Pancreas (tissue), 10 donors: ENCODE results near the gene ST3GAL5. TPM values are rescaled to one million over a fixed set of nuclear protein-coding genes. Genes with fewer than 3 reads are reported as not detected.

Source experiments
- ATAC-seq, 4 donors: fragments of 200-7000 bp; cut with Tn5 transposase; one replicate each; pipeline versions ENCODE4 v1.8.0 to v1.9.1; 2020; ENCODE audit warnings: mild to moderate bottlenecking in 4 of 4, moderate library complexity in 4 of 4
- DNase-seq, 6 donors: peaks; one replicate each; pipeline ENCODE4 v3.0.0-alpha.2; 2020
- FAIRE-seq: peaks from 2 replicates; lab custom pipeline; 2012; peaks lifted over from hg19 to GRCh38; lab: Jason Lieb, UNC
- H3K27ac ChIP-seq, 4 donors: fragments of 200-600 bp; sonication (generic); 1 replicate in 3 of 4; 2 replicates in 1 of 4; pipeline versions ENCODE4 v1.5.0 to v1.8.0; 2020
- H3K27me3 ChIP-seq, 4 donors: fragments of 200-600 bp; one replicate each; pipeline ENCODE4 v1.8.0; 2021
- H3K36me3 ChIP-seq, 3 donors: fragments of 200-600 bp; sonication (generic) in 1 of 3; one replicate each; pipeline versions ENCODE4 v1.5.0 to v1.8.0; 2020 to 2021
- H3K4me1 ChIP-seq, 3 donors: fragments of 200-600 bp; one replicate each; pipeline ENCODE4 v1.8.0; 2021
- H3K4me3 ChIP-seq, 4 donors: fragments of 200-600 bp; sonication (generic) in 2 of 4; one replicate each; pipeline versions ENCODE4 v1.5.0 to v1.8.0; 2020 to 2021
- H3K9me3 ChIP-seq, 4 donors: fragments of 200-600 bp; one replicate each; pipeline ENCODE4 v1.8.0; 2021
- CTCF ChIP-seq, 4 donors: fragments of 200-600 bp; sonication (generic) in 3 of 4; IDR thresholded peaks; one replicate each; pipeline versions ENCODE4 v1.5.0 to v1.8.0; 2021; ENCODE audit warnings: antibody characterized with exemption in 4 of 4
- WGBS, 2 donors: extraction: QIAGEN DNeasy Blood & Tissue Kit; methylation state at CpG; one replicate each; pipeline ENCODE4 v1.1.7; 2013; 5-methylcytosine and 5-hydroxymethylcytosine counted together
- intact Hi-C, 3 donors: fragments of 100-400 bp; cut with DNase I; formaldehyde crosslinking; loops; one replicate each; pipeline versions ENCODE4 v1.11.1 to v1.14.2; 2022
- polyA plus RNA-seq, 2 donors: library from polyadenylated mRNA; stranded (reverse); fragments of 200-250 nt; gene quantifications; one replicate each; pipeline ENCODE4 v1.2.3, GENCODE V29; 2013
- total RNA-seq, 6 donors: library from RNA; stranded (reverse); fragmentation: NEBNext Ultra II Directional in 4 of 6; extraction: Animal tissue kit (Norgen Biotek cat#: 25700) in 4 of 6; gene quantifications; one replicate each; pipeline versions ENCODE4 v1.2.1 to v1.2.4, GENCODE V29; 2021 to 2023
- donor health status: healthy with polysubstance abuse.
- donor health status: DM: no; HTN: no; CAD: no; lungs with moderate emphysema.
- donor health status: DM: no; HTN: no; CAD: no.
- donor health status: control.
- donor health status: control.
- donor health status: Bipolar disorder and iron deficiency.
- donor health status: DM: yes; HTN: yes; CAD: no.
- donor health status: DM: no; HTN: no; CAD: no.
- donor health status: DM: no; HTN: no; CAD: no.
- donor health status: DM: yes; HTN: yes; CAD: no.

The ST3GAL5 gene
- total and polyA plus RNA-seq, 8 donors = 4.4 to 14.5 (median 6.9) TPM

DNA sequence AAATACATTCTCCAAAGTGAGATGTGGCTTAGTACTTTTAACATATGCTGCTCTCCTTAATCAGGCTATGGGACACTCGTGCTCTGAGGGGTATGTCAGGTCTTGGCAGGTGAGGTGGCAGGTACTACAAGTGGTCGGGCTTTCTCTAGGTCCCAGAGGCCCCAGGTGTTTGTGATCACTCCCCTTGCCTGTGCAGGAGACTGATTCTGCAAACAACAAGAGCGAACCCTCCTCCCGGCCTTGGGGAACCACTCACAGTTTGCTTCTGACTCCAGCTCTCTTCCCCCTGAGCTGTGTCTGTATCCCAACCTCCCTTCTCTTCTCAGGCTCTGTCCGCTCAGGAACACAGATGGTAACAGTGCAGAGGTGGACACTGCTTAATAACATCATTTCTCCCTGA, 86.9 kb downstream of the ST3GAL5 start:
- no peaks in the 10 kb centered on the region for H3K27me3 ChIP-seq
- FAIRE-seq = no peak
- no peaks in the 10 kb centered on the region for H3K4me1 ChIP-seq
- H3K4me3 ChIP-seq = no peak overlapping the region
- no peak for DNase-seq
- WGBS, 2 donors = 85 to 90% methylated on average over 5 of the region's 5 CpGs
- TF ChIP-seq CTCF (IDR thresholded peaks at IDR 0.05) = no peak
- H3K9me3 ChIP-seq = no peaks in the 10 kb centered on the region
- intact Hi-C loops = loop anchor here in 1 of 3 donors (10.0 kb wide), 1 partner anchor 47 kb away; the partner anchor contains the start of gene ATOH8
- ATAC-seq = no peak
- H3K36me3 ChIP-seq = no peaks in the 10 kb centered on the region
- no peak overlapping the region for H3K27ac ChIP-seq

DNA sequence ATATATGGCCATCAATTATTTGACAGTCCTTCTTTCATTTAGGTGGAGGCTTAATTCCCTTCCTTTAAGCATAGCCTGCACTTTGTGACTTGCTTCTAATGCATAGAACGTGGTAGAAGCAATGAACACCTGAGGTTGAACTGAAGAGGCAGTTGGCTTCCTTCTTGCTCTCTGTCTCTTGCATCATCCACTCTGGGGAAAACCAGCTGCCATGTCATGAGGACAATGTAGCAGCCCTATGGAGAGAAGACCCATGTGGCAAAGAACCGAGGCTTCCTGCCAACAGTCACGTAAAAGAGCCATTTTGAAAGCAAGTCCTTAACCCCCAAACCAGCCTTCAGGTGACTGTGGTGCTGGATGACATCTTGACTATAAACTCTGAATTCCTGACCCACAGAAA, 88.2 kb downstream of the ST3GAL5 start:
- ATAC-seq (no peak), FAIRE-seq (no peak), DNase-seq (no peak)
- Histone ChIP-seq H3K4me1 (no peaks in the 10 kb centered on the region), H3K9me3 (no peaks in the 10 kb centered on the region), H3K27me3 (no peaks in the 10 kb centered on the region), H3K27ac (no peak overlapping the region), H3K4me3 (no peak overlapping the region), H3K36me3 (no peaks in the 10 kb centered on the region)
- TF ChIP-seq CTCF (IDR thresholded peaks at IDR 0.05) = no peak
- intact Hi-C loops = loop anchor here in 1 of 3 donors (10.0 kb wide), 1 partner anchor 46 kb away; the partner anchor contains the start of gene ATOH8
- WGBS, 2 donors = 93 to 94% methylated on average over 3 of the region's 3 CpGs

DNA sequence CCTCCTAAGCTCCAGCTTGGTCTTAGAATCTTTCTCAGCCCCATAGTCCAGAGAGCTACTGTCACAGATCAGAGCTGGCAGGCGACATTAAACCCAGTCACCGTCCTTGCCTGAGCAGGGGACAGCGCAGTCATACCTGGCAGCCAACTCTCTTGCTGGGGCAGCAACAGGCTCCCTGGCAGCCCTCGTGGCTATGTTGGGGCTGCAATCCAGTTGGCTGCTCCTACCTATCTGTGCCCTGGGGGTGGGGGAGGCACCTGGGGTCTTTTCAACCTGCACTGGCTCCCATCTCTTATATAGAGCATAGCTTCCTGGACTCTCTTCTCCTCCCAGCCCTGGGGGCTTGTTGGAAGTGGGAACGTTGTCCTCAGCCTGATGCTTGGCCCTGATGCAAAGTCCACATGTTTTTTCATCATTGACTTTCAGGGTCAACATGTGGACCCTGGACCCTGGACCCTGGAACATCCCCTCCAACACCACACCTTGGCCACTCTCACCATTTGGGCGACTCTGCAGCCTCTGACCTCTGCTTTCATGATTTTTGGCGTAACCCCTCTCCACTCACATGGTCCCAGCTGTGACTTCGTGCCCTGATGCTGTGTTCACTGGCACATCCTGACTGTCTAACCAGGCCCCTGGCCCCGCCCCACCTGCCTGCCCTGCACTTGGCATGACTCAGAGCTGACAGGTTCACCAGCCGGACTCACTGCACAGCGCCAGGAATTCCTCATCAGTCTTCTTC, 89.4 kb downstream of the ST3GAL5 start:
- peak in 2 of 6 donors; percentile 45 to 66 for DNase-seq
- FAIRE-seq = no peak
- 50 to 56% methylated on average over 11 of the region's 11 CpGs for WGBS, 2 donors
- peak; percentile 26 to 76 (median 72) for ATAC-seq
- Histone ChIP-seq H3K4me3 (no peak overlapping the region), H3K4me1 (peaks cover 0 to 3% (median 0%) of the 10 kb centered on the region in 3 donors), H3K27ac (no peak overlapping the region), H3K9me3 (no peaks in the 10 kb centered on the region), H3K36me3 (no peaks in the 10 kb centered on the region), H3K27me3 (no peaks in the 10 kb centered on the region)
- intact Hi-C loops = loop anchor here in 1 of 3 donors (5.0 kb wide), 1 partner anchor 47 kb away; the partner anchor contains the start of gene ATOH8
- no peak for TF ChIP-seq CTCF (IDR thresholded peaks at IDR 0.05)

DNA sequence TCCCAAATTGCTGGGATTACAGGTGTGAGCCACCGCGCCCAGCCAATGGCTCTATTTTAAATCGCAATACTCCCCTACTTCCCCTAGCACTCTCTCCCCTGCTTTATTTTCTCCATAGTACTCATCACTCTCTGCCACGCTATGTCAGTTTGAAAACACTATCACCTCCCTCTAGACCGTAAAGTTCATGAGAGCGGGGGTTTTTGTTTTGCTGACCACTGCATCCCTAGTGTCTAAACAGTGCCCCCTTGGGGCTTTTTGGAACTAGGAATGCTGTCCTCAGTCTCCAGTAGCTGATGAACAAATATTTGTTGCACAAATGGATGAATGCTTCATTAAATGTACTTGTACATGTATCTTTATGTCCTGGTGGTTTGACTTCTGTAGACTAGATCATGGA, 90.9 kb downstream of the ST3GAL5 start:
- no peak for DNase-seq
- H3K4me1 ChIP-seq = peaks cover 0 to 13% (median 0%) of the 10 kb centered on the region in 3 donors
- no peaks in the 10 kb centered on the region for H3K9me3 ChIP-seq
- no peaks in the 10 kb centered on the region for H3K36me3 ChIP-seq
- 71 to 78% methylated on average over 6 of the region's 6 CpGs for WGBS, 2 donors
- intact Hi-C loops = loop anchor here in 1 of 3 donors (5.0 kb wide), 1 partner anchor 46 kb away; the partner anchor contains the start of gene ATOH8
- no peak overlapping the region for H3K27ac ChIP-seq
- no peak overlapping the region for H3K4me3 ChIP-seq
- FAIRE-seq = no peak
- no peaks in the 10 kb centered on the region for H3K27me3 ChIP-seq
- peak in 1 of 4 donors; percentile 14 for TF ChIP-seq CTCF (IDR thresholded peaks at IDR 0.05)
- peak in 1 of 4 donors; percentile 36 for ATAC-seq

DNA sequence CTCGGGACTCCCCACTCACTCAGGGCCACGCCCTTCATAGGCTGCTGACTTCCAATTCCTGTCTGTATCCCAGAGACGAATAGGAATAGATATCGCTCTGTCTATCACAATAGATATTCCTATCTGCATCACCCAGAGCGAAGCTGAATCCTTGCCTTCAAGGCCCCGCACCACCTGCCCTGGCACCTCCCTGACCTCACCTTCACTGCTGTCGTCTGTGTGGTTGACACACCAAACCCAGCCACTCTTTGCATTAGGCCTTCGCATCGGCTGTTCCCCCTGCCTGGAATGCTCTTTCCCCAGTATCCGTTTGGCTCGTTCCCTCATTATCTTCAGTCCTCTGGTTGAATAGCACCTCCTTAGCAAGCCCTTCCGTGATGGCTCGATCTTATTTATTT, 91.5 kb downstream of the ST3GAL5 start:
- no peak for TF ChIP-seq CTCF (IDR thresholded peaks at IDR 0.05)
- intact Hi-C loops = loop anchor here in 1 of 3 donors (5.0 kb wide), 1 partner anchor 45 kb away; the partner anchor contains the start of gene ATOH8

More for the DNA sequence above, 91.5 kb downstream of the ST3GAL5 start:
- Histone ChIP-seq H3K27me3 (no peaks in the 10 kb centered on the region), H3K9me3 (no peaks in the 10 kb centered on the region), H3K36me3 (no peaks in the 10 kb centered on the region), H3K27ac (no peak overlapping the region), H3K4me3 (no peak overlapping the region), H3K4me1 (peaks cover 0 to 19% (median 0%) of the 10 kb centered on the region in 3 donors)
- DNase-seq (peak in 2 of 6 donors; percentile 11 to 38), ATAC-seq (no peak), FAIRE-seq (no peak)
- 88 to 94% methylated on average over 13 of the region's 13 CpGs for WGBS, 2 donors
